Mesendoderm (in vitro differentiated cells): Measurements from ENCODE around the gene NEDD4L.

ENCODE experiments used
- DNase-seq: peaks from one replicate; pipeline ENCODE4 v3.0.0; 2013
- H2AK5ac ChIP-seq: 2 replicates; pipeline ENCODE4 v1.6.1; 2013; ENCODE audit warnings: low read length, inconsistent platforms
- H2BK120ac ChIP-seq: 2 replicates; pipeline ENCODE4 v1.6.1; 2013; ENCODE audit warnings: low read depth, mild to moderate bottlenecking, low read length, moderate library complexity, mixed read lengths
- H2BK15ac ChIP-seq: replicated peaks from 2 replicates; pipeline ENCODE4 v1.6.1; 2013; ENCODE audit warnings: low read depth, mild to moderate bottlenecking, moderate library complexity
- H2BK5ac ChIP-seq: 2 replicates; pipeline ENCODE4 v1.6.1; 2013; ENCODE audit warnings: low read length, inconsistent platforms
- H3K18ac ChIP-seq: 2 replicates; pipeline ENCODE4 v1.6.1; 2013; ENCODE audit warnings: mild to moderate bottlenecking, low read length, mixed read lengths
- H3K23ac ChIP-seq: one replicate; pipeline ENCODE4 v1.6.1; 2013; ENCODE audit warnings: low read length
- H3K27ac ChIP-seq: 2 replicates; pipeline ENCODE4 v1.5.1; 2013; ENCODE audit warnings: low read depth, mild to moderate bottlenecking, inconsistent platforms, low read length, moderate library complexity
- H3K27me3 ChIP-seq: 2 replicates; pipeline ENCODE4 v1.6.1; 2013; ENCODE audit warnings: low read length, control low read depth, mild to moderate bottlenecking, inconsistent platforms; ENCODE audit not compliant: insufficient read depth, poor library complexity
- H3K36me3 ChIP-seq: 2 replicates; pipeline ENCODE4 v1.6.1; 2013; ENCODE audit warnings: low read length, inconsistent platforms; ENCODE audit not compliant: control insufficient read depth, insufficient read depth
- H3K4ac ChIP-seq: one replicate; pipeline ENCODE4 v1.6.1; 2013; ENCODE audit warnings: low read depth, mild to moderate bottlenecking, low read length, moderate library complexity
- H3K4me1 ChIP-seq: 2 replicates; pipeline ENCODE4 v1.6.1; 2013; ENCODE audit warnings: low read depth, low read length, inconsistent platforms; ENCODE audit not compliant: control insufficient read depth
- H3K4me2 ChIP-seq: 2 replicates; pipeline ENCODE4 v1.6.1; 2013; ENCODE audit warnings: low read length
- H3K4me3 ChIP-seq: 2 replicates; pipeline ENCODE4 v1.5.1; 2013; ENCODE audit warnings: mild to moderate bottlenecking, low read length
- H3K56ac ChIP-seq: one replicate; pipeline ENCODE4 v1.6.1; 2013; ENCODE audit warnings: low read length
- H3K79me1 ChIP-seq: 2 replicates; pipeline ENCODE4 v1.6.1; 2013; ENCODE audit warnings: low read length, inconsistent platforms
- H3K79me2 ChIP-seq: 2 replicates; pipeline ENCODE4 v1.6.1; 2013; ENCODE audit warnings: mild to moderate bottlenecking, low read length; ENCODE audit not compliant: control insufficient read depth, insufficient read depth
- H3K9ac ChIP-seq: 2 replicates; pipeline ENCODE4 v1.6.1; 2013; ENCODE audit warnings: low read length, inconsistent platforms
- H4K5ac ChIP-seq: one replicate; pipeline ENCODE4 v1.6.1; 2013; ENCODE audit warnings: low read length
- H4K8ac ChIP-seq: one replicate; pipeline ENCODE4 v1.6.1; 2013; ENCODE audit warnings: low read depth, mild to moderate bottlenecking, control low read depth, low read length, moderate library complexity
- WGBS: extraction: QIAGEN DNeasy Blood & Tissue Kit; methylation state at CpG from one replicate; pipeline ENCODE4 v1.1.7; 2013; ENCODE audit warnings: low lambda C conversion rate, missing lambda C conversion rate; ENCODE audit not compliant: insufficient coverage; ENCODE audit errors: extremely low coverage; 5-methylcytosine and 5-hydroxymethylcytosine counted together

NEDD4L gene

GRCh38 chr18:58405107-58405898 lies 361.3 kb downstream of the NEDD4L start:
- no peak overlapping the region for H3K4me2 ChIP-seq
- no peak for DNase-seq
- H2BK120ac ChIP-seq: no peak overlapping the region
- H4K5ac ChIP-seq: no peak overlapping the region
- no peaks in the 10 kb centered on the region for H3K79me1 ChIP-seq
- no peak overlapping the region for H3K56ac ChIP-seq
- H3K4me3 ChIP-seq: no peak overlapping the region
- no peaks in the 10 kb centered on the region for H3K79me2 ChIP-seq
- no peak overlapping the region for H3K4ac ChIP-seq
- H2AK5ac ChIP-seq: no peak overlapping the region
- no peak overlapping the region for H4K8ac ChIP-seq
- H3K27me3 ChIP-seq: no peaks in the 10 kb centered on the region
- H3K4me1 ChIP-seq: no peaks in the 10 kb centered on the region
- no peak overlapping the region for H2BK15ac ChIP-seq
- H3K27ac ChIP-seq: no peak overlapping the region
- no peak overlapping the region for H3K18ac ChIP-seq
- H3K9ac ChIP-seq: no peak overlapping the region
- H3K23ac ChIP-seq: no peak overlapping the region
- H2BK5ac ChIP-seq: no peak overlapping the region
- WGBS: no CpG with 5 or more reads among the region's 16 CpGs
- H3K36me3 ChIP-seq: no peaks in the 10 kb centered on the region

GRCh38 chr18:58407263-58407648 lies 363.2 kb downstream of the NEDD4L start:
- Histone ChIP-seq H4K5ac (no peak overlapping the region), H2BK120ac (no peak overlapping the region), H3K4me1 (no peaks in the 10 kb centered on the region), H4K8ac (no peak overlapping the region), H3K4me2 (no peak overlapping the region), H3K56ac (no peak overlapping the region), H2BK15ac (no peak overlapping the region), H2AK5ac (no peak overlapping the region), H3K27ac (no peak overlapping the region), H3K79me1 (no peaks in the 10 kb centered on the region), H2BK5ac (no peak overlapping the region), H3K79me2 (no peaks in the 10 kb centered on the region), H3K9ac (no peak overlapping the region), H3K36me3 (no peaks in the 10 kb centered on the region), H3K23ac (no peak overlapping the region), H3K18ac (no peak overlapping the region), H3K27me3 (no peaks in the 10 kb centered on the region), H3K4ac (no peak overlapping the region), H3K4me3 (no peak overlapping the region)
- no peak for DNase-seq
- no CpG with 5 or more reads among the region's 7 CpGs for WGBS

DNA sequence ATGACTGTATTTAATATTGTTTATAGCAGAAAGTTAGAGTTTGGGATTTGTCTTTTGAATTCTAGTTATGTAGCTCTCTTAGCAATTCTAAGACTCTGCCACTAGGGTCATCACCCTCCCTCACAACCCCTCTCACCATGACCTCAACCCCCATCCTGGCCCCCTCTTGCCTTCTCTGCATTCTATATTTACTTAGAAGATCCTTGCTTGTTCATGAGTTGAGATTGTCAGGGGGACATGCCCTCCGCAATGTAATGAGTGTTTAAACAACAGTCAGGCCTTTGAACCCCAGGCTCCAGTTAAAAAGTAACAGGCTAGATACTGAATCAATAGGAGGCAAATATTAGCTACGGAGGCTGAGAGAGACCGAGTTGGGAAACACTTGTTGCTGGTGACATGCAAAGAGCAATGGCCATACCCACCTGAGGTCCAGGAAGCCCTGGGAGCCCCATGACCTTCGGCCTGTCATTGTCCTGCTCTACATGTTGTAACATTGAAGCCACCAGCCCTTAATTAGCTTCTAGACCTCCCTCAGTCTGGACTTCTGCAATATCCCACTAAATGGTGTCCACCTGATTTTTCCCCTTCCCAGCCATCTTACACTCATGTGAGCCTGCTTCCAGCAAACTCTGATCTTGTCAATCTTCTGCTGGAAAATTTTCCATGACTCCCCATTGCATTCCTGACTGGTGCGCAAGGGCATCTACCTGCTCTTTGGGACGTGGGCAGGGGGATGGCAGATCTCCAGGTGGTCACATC lies 363.8 kb downstream of the NEDD4L start:
- H3K23ac ChIP-seq: no peak overlapping the region
- H3K4ac ChIP-seq: no peak overlapping the region
- WGBS: no CpG with 5 or more reads among the region's 6 CpGs
- no peaks in the 10 kb centered on the region for H3K79me2 ChIP-seq
- no peaks in the 10 kb centered on the region for H3K36me3 ChIP-seq
- no peak overlapping the region for H2BK5ac ChIP-seq
- H3K4me3 ChIP-seq: no peak overlapping the region
- H2BK15ac ChIP-seq: no peak overlapping the region
- H3K27ac ChIP-seq: no peak overlapping the region
- no peak overlapping the region for H3K9ac ChIP-seq
- H3K79me1 ChIP-seq: no peaks in the 10 kb centered on the region
- no peak overlapping the region for H4K8ac ChIP-seq
- H3K27me3 ChIP-seq: no peaks in the 10 kb centered on the region
- no peak overlapping the region for H2BK120ac ChIP-seq
- no peak overlapping the region for H3K56ac ChIP-seq
- DNase-seq: no peak
- H3K4me1 ChIP-seq: no peaks in the 10 kb centered on the region
- no peak overlapping the region for H3K18ac ChIP-seq
- no peak overlapping the region for H2AK5ac ChIP-seq
- no peak overlapping the region for H3K4me2 ChIP-seq
- no peak overlapping the region for H4K5ac ChIP-seq

DNA sequence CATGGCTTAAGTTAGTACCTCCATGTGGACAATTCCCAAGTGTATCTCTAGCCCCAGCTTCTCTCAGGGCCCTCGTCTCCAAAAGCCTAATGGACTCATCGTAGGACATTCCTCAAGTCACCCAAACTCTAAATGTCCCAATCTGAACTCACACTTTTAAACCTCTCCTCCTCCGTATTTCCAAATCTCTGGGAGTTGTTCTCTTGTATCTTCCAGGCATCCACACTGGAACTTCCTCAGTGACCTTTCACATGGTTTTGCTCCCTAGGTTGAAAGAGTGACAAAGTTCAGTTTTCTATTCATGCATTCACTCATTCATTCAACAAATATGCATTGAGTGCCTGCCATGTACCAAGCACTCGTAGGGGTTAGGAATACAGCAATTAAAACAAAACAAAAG lies 364.6 kb downstream of the NEDD4L start:
- Histone ChIP-seq H3K4me2 (no peak overlapping the region), H3K36me3 (no peaks in the 10 kb centered on the region), H2AK5ac (no peak overlapping the region), H2BK120ac (no peak overlapping the region), H3K27ac (no peak overlapping the region), H3K4me1 (no peaks in the 10 kb centered on the region), H2BK5ac (no peak overlapping the region), H3K9ac (no peak overlapping the region), H3K4ac (no peak overlapping the region), H3K79me2 (no peaks in the 10 kb centered on the region), H3K56ac (no peak overlapping the region), H3K79me1 (no peaks in the 10 kb centered on the region), H2BK15ac (no peak overlapping the region), H3K23ac (no peak overlapping the region), H4K8ac (no peak overlapping the region), H3K4me3 (no peak overlapping the region), H3K27me3 (no peaks in the 10 kb centered on the region), H4K5ac (no peak overlapping the region), H3K18ac (no peak overlapping the region)
- DNase-seq: no peak
- WGBS: no CpG with 5 or more reads among the region's 4 CpGs

GRCh38 chr18:58409802-58410445 lies 365.9 kb downstream of the NEDD4L start:
- WGBS: no CpG with 5 or more reads among the region's 5 CpGs
- no peaks in the 10 kb centered on the region for H3K27me3 ChIP-seq
- no peak overlapping the region for H3K4ac ChIP-seq

More at GRCh38 chr18:58409802-58410445, 365.9 kb downstream of the NEDD4L start:
- no peak overlapping the region for H4K5ac ChIP-seq
- H3K56ac ChIP-seq: no peak overlapping the region
- H3K36me3 ChIP-seq: no peaks in the 10 kb centered on the region
- H3K4me1 ChIP-seq: no peaks in the 10 kb centered on the region
- H2BK15ac ChIP-seq: no peak overlapping the region
- H3K4me2 ChIP-seq: no peak overlapping the region
- DNase-seq: no peak
- H3K27ac ChIP-seq: no peak overlapping the region
- no peaks in the 10 kb centered on the region for H3K79me2 ChIP-seq
- H2BK120ac ChIP-seq: no peak overlapping the region
- no peaks in the 10 kb centered on the region for H3K79me1 ChIP-seq
- H3K18ac ChIP-seq: no peak overlapping the region
- H3K4me3 ChIP-seq: no peak overlapping the region
- no peak overlapping the region for H2AK5ac ChIP-seq
- H4K8ac ChIP-seq: no peak overlapping the region
- H3K9ac ChIP-seq: no peak overlapping the region
- no peak overlapping the region for H2BK5ac ChIP-seq
- H3K23ac ChIP-seq: no peak overlapping the region
